ACC112 (cell line): ENCODE data around the gene AFG1L.
"Not testable (repeated sequence)": the region's sequence is repeated elsewhere in the genome, so short reads cannot be mapped to it uniquely, and the experiment has no call there.

ENCODE experiments used
- H2AFZ ChIP-seq: fragments of 200-600 bp; sonication (generic); one replicate; pipeline ENCODE4 v1.6.0; 2017; ENCODE audit warnings: antibody characterized with exemption, low read length; ENCODE audit not compliant: unreplicated experiment
- H3K27ac ChIP-seq: fragments of 200-600 bp; sonication (generic); 2 replicates; pipeline ENCODE4 v1.5.1; 2014; ENCODE audit warnings: low read depth, mild to moderate bottlenecking, antibody characterized with exemption, low read length, moderate library complexity
- H3K27me3 ChIP-seq: fragments of 200-600 bp; sonication (generic); 2 replicates; pipeline ENCODE4 v1.6.1; 2014; ENCODE audit warnings: mild to moderate bottlenecking, antibody characterized with exemption, low read length, moderate library complexity, mixed read lengths; ENCODE audit not compliant: insufficient read depth
- H3K36me3 ChIP-seq: fragments of 200-600 bp; sonication (generic); 2 replicates; pipeline ENCODE4 v1.6.1; 2016; ENCODE audit warnings: mild to moderate bottlenecking, antibody characterized with exemption, low read length, moderate library complexity, mixed read lengths; ENCODE audit not compliant: insufficient read depth
- H3K4me1 ChIP-seq: fragments of 200-600 bp; sonication (generic); one replicate; pipeline ENCODE4 v1.6.1; 2016; ENCODE audit warnings: low read length, mixed read lengths; ENCODE audit not compliant: insufficient read depth, unreplicated experiment, control insufficient read depth
- H3K4me3 ChIP-seq: fragments of 200-600 bp; sonication (generic); 2 replicates; pipeline ENCODE4 v1.5.1; 2014; ENCODE audit warnings: mild to moderate bottlenecking, low read depth, low read length
- H3K79me2 ChIP-seq: fragments of 200-600 bp; sonication (generic); one replicate; pipeline ENCODE4 v1.6.0; 2016; ENCODE audit warnings: low read length; ENCODE audit not compliant: control insufficient read depth, unreplicated experiment, insufficient read depth

Gene AFG1L

DNA sequence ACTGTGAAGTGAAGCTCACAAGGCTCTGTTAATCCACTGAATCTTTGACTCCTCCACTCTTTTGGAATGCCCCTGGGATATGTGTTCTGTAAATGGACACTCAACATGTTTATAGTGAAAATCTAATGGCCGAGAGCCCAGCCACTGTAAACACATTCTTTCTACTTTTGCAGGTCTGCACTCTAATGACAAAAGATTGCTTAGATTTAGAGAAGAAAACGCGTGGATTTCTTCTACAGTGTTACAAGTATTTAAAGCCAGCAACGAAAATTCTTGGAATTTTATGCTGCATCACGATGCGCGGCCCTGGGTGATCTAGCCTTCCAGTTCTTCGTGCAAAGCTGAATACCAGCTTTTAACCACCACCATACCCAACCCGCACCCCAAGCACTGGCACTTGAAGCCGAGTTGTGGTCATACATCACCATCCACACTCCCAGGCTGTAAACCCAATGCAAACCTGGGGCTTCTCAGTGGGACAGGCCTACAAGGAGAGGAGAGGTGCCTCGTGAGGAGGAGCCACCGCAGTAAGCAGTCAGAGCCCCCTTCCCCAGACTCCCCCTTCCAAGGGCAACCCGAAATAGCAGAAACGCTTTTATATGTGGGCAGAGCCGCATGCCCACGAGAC, 262.1 kb downstream of the AFG1L start:
- Histone ChIP-seq H3K36me3 (no peaks in the 10 kb centered on the region), H3K27me3 (no peaks in the 10 kb centered on the region), H3K4me1 (peaks cover 3% of the 10 kb centered on the region), H3K4me3 (peak overlapping the region; percentile 99), H2AFZ (peak overlapping the region; percentile 91), H3K79me2 (peaks cover 5% of the 10 kb centered on the region), H3K27ac (no peak overlapping the region)

DNA sequence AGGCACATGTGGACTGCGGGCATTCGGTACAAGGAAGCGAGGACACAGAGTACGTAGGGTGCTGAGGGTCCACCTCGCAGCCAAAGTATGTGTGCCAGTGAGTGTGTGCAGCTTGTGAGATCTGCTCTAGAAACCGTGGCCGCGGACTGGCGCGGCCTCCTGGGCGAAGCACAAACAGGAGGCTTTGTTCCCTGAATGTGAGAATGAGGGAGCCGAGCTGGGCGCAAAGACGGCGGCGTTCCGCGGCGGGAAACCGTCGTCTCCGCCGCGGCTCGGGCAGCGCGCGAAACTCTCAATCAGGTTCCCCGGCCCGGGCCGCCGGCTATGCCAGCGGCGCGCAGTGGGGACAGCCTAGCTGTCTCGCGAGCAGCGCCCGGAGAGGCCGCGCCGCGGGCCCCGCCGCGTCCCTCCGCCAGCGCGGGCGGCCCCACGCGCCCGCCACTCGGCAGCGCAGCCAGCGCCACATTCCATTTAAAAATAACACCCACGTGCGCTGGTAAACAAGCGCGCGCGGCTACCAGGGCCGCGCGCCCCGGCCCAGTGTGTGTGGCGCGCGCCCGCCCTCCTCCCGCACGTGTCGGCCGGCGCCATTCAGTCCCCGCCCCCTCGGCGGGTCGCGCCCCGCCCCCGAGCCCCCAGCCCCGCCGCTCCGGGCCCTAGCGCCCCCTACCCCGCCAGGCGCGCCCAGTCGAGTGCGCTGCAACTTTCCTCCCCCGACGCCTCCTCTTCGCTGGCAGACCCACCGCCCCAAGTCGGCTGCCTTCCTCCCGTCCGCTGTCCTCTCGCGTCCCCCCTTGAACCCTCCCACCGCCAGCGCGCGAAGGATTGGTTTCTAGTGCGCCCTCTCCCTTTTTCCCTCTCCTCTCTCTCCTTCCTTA, 262.9 kb downstream of the AFG1L start:
- peak overlapping the region; percentile 86 for H3K27ac ChIP-seq
- H3K4me1 ChIP-seq: peaks cover 3% of the 10 kb centered on the region
- H3K4me3 ChIP-seq: peak overlapping the region; percentile 99
- H2AFZ ChIP-seq: peak overlapping the region; percentile 97
- no peaks in the 10 kb centered on the region for H3K27me3 ChIP-seq
- no peaks in the 10 kb centered on the region for H3K36me3 ChIP-seq
- peaks cover 12% of the 10 kb centered on the region for H3K79me2 ChIP-seq

DNA sequence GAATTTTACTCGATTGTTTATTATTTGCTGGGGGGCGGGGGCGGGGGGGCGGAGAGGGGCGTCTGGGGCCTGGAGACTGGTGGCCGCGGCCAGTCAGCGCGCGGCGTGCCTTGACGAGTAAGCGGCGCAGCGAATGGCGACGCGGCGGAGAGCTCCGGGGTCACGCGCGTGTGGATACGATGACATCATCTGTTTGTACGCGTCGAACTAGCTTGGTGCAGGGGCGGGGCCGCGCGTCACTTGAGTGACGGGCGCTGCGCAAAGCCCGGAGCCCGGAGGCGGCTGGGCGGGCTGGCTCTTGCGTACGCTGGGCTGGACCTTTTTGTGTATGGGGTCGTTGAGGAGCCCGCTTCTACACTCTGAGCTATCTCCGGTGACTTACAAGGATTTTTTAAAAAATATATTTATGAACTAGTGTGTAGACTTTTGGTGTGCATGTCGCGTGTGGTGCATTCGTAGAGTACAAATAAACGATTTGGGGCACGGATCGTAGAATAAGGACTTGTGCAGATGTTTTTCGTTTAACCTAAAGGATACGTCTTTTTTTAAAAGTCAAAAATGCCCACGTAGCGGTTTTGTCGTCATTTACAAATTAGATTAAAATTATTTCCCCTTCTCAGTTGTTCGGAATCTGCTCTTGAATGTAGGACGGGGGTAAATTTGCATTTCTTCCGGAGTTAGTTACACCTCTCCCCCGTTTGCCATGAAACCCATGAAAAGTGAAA, 263.7 kb downstream of the AFG1L start:
- no peaks in the 10 kb centered on the region for H3K27me3 ChIP-seq
- no peaks in the 10 kb centered on the region for H3K36me3 ChIP-seq
- H3K27ac ChIP-seq: peak overlapping the region; percentile 86
- H3K4me3 ChIP-seq: peak overlapping the region; percentile 99
- H3K4me1 ChIP-seq: peaks cover 7% of the 10 kb centered on the region
- H2AFZ ChIP-seq: peak overlapping the region; percentile 97
- peaks cover 20% of the 10 kb centered on the region for H3K79me2 ChIP-seq

DNA sequence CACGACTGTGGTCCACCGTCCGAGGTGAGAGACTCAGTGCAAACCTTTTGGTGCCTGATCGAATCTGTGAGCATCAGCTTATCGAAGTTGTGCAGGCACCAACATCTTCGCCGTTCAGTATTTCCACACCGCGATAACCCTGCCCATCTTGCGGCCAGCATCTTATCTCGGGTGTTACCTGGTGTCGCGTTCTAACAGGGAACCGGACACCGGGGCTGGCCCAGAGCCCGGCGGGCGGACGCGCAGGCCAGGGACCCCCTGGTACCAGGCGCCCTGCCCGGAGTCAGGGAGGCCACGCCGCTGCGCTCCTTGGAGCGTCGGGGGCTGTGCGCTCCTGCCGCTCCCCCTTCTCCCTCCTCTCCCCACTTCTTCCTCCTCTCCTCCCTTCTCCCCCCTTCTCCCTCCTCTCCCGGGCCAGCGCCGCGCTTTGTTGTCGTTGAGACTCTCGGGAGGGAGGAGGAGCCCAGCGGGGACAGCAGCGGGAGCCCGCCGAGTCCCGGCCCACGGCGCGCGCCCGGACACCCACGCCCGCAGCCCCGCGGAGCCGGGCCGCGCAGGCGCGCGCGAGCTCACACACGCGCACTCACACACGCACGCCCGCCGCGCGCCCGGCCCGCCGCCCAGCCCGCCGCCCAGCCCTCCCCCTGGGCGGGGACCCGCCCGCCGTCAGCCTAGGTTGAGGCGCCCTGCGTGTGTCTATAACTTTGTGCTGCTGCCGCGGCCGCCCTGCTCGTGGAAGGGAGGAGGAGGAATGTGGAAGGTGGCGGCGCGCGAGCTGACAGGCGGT, 264.4 kb downstream of the AFG1L start:
- H3K27ac ChIP-seq: peak overlapping the region; percentile 80
- H3K79me2 ChIP-seq: peaks cover 25% of the 10 kb centered on the region
- no peaks in the 10 kb centered on the region for H3K36me3 ChIP-seq
- H3K27me3 ChIP-seq: no peaks in the 10 kb centered on the region
- peaks cover 7% of the 10 kb centered on the region for H3K4me1 ChIP-seq
- H3K4me3 ChIP-seq: peak overlapping the region; percentile 99
- peak overlapping the region; percentile 86 for H2AFZ ChIP-seq

DNA sequence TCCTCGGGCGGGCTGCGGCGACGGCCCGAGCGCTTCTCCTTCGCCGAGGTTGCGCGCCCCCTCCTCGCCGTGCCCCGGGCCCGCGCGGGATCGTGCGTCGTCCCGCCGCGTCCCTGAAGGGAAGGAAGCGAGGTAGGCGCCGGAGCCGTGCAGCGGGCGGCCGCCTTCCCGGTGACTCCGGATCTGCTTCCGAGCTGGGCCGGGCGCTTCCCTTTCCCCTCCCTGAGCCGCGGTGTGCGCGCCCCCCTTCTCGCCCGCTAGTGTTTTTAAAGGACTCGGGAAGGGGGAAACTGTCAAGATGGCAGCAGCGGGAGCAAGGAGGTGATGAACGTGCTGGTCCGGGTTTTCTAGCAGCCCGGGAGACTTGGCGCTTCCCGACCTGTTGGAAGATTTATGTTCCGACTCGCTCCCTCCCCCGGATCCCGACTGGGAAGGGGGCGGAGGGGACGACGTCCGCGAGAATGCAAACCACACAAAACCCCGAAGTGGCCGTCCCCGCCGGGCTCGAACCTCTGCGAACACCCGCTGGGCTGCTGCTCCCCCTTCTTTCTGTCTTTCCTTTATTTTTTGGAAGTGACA, 265.1 kb downstream of the AFG1L start:
- peak overlapping the region; percentile 54 for H2AFZ ChIP-seq
- no peaks in the 10 kb centered on the region for H3K27me3 ChIP-seq
- H3K4me3 ChIP-seq: peak overlapping the region; percentile 99
- H3K79me2 ChIP-seq: peaks cover 32% of the 10 kb centered on the region
- peaks cover 14% of the 10 kb centered on the region for H3K4me1 ChIP-seq
- no peaks in the 10 kb centered on the region for H3K36me3 ChIP-seq
- peak overlapping the region; percentile 80 for H3K27ac ChIP-seq

DNA sequence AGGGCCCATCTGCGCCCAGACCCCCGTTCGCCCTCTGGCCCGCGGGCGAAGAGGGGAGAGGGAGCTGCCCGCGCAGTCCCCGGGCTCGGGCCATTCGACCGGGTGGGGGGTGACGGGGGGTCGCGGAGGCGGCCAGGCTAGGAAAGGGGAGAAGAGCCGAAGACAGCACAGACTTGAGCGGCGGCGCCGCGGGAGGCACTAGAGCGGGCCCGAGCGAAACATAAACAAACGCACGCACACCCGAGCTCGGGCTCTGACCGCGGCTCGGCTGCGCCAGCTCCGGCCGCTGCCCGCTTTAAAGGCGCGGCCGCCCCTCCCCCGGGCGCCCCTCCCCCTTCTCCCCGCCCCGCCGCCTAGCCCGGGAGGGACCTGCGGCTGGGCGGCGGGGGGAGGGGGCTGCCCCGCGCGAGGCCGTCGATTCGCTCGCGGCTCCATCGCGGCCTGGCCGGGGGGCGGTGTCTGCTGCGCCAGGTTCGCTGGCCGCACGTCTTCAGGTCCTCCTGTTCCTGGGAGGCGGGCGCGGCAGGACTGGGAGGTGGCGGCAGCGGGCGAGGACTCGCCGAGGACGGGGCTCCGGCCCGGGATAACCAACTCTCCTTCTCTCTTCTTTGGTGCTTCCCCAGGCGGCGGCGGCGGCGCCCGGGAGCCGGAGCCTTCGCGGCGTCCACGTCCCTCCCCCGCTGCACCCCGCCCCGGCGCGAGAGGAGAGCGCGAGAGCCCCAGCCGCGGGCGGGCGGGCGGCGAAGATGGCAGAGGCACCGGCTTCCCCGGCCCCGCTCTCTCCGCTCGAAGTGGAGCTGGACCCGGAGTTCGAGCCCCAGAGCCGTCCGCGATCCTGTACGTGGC, 265.8 kb downstream of the AFG1L start, which contains the start of gene FOXO3:
Gene FOXO3 (plus strand): TSS at position 455 of the 846 bp plus-strand sequence. CDS start 292 bp downstream, at position 747.
- Histone ChIP-seq H2AFZ (peak within 1 kb of the TSS; percentile 54), H3K27ac (peak within 1 kb of the TSS; percentile 91), H3K4me3 (peak within 1 kb of the TSS; percentile 99), H3K79me2 (peaks cover 38% of the 10 kb centered on the region), H3K27me3 (no peaks in the 10 kb centered on the region), H3K36me3 (no peaks in the 10 kb centered on the region), H3K4me1 (peaks cover 20% of the 10 kb centered on the region)

DNA sequence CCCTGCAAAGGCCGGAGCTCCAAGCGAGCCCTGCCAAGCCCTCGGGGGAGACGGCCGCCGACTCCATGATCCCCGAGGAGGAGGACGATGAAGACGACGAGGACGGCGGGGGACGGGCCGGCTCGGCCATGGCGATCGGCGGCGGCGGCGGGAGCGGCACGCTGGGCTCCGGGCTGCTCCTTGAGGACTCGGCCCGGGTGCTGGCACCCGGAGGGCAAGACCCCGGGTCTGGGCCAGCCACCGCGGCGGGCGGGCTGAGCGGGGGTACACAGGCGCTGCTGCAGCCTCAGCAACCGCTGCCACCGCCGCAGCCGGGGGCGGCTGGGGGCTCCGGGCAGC, 266.4 kb downstream of the AFG1L start:
- H3K36me3 ChIP-seq, H3K27me3 ChIP-seq, H2AFZ ChIP-seq: not testable (repeated sequence)
- peak overlapping the region; percentile 99 for H3K4me3 ChIP-seq
- H3K79me2 ChIP-seq: peaks cover 40% of the 10 kb centered on the region
- peaks cover 24% of the 10 kb centered on the region for H3K4me1 ChIP-seq
- H3K27ac ChIP-seq: peak overlapping the region; percentile 91; the same call in 1 of the 2 replicates

DNA sequence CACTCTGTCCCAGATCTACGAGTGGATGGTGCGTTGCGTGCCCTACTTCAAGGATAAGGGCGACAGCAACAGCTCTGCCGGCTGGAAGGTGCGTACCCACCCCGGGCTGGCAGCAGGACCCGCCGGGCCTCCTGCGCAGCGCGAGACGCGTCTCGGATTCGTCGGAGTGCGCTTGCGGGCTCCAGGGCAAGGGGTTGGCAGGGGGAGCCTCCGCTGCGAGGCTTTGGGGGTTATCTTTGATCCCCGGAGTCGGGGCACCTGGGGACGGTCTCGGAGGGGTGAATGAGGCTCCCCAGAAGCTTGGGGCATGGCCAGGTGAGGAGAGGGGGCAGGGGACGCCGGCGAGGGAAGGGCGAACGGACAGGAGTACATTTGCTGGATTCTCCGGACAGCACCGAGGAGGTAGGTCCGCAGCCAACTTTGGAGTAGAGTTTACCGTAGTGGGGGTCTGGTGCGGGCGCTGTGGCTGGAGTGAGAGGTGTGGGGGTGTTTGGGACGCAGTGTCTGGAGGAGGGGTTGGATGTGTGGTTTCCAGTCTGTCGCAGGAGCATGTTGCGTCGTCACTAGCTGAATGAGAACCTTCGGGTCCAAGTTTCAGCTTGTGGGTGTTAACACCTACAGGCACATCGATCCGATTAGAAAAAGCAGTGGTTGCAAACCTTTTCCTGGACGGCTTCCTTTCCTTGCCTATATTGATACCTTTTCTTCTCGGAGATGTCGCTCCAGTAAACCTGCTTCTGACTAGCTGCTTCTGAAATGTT, 267.1 kb downstream of the AFG1L start:
- H3K27ac ChIP-seq: peak overlapping the region; percentile 91
- H2AFZ ChIP-seq: no peak overlapping the region
- H3K36me3 ChIP-seq: no peaks in the 10 kb centered on the region
- peaks cover 31% of the 10 kb centered on the region for H3K4me1 ChIP-seq
- H3K79me2 ChIP-seq: peaks cover 46% of the 10 kb centered on the region
- peak overlapping the region; percentile 99 for H3K4me3 ChIP-seq
- no peaks in the 10 kb centered on the region for H3K27me3 ChIP-seq

DNA sequence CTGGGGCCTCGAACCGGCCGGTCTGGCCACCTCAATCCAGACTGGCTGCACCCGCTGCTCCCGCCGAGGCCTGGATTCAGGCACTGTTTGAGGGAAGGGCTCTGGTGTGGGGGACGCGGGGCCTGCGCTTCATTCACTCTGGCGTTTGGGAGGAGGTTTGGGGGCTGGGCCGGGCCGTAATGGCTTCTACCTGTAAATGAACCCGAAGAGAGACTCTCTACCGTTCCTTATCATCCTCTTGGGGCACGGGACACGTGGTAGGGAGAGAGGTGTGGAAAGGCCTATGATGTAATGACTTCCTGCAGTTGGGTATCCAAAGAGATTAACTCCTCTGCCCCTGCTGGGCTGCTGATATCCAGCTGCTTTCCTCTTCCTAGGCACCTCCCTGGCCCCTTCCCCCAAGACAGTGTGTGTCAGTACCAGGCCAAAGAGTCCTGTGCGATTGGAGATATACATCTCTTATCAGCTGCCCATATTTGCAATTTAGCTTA, 267.7 kb downstream of the AFG1L start:
- Histone ChIP-seq H3K36me3 (no peaks in the 10 kb centered on the region), H3K27me3 (no peaks in the 10 kb centered on the region), H3K4me3 (peak overlapping the region; percentile 99), H3K27ac (peak overlapping the region; percentile 91), H3K79me2 (peaks cover 53% of the 10 kb centered on the region), H2AFZ (no peak overlapping the region), H3K4me1 (peaks cover 34% of the 10 kb centered on the region)
